SKM-1 treated with dmso at 0.1 percent for 144 hours (cell line): ENCODE results near the gene MED22.
"Not testable (repeated sequence)": the region's sequence is repeated elsewhere in the genome, so short reads cannot be mapped to it uniquely, and the experiment has no call there.

Experiments
- DNase-seq: peaks from one replicate; lab custom pipeline; 2025; ENCODE audit not compliant: unreplicated experiment; lab: John Stamatoyannopoulos, UW

MED22 gene

GRCh38 chr9:133307301-133307700, 40.6 kb downstream of the MED22 start:
- DNase-seq = no peak

- no peak for DNase-seq
These were observed 41.4 kb downstream of the MED22 start for GRCh38 chr9:133306242-133307204.

- no peak for DNase-seq
These were observed 42.2 kb downstream of the MED22 start for GRCh38 chr9:133305731-133306130.

- no peak for DNase-seq
These were observed 43.2 kb downstream of the MED22 start for GRCh38 chr9:133304477-133305377.

GRCh38 chr9:133304158-133304470, 43.8 kb downstream of the MED22 start:
- DNase-seq = no peak

- DNase-seq = no peak
These were observed 44.4 kb downstream of the MED22 start for GRCh38 chr9:133303266-133304157.

- DNase-seq = no peak
These were observed 46.4 kb downstream of the MED22 start for GRCh38 chr9:133301253-133302230.

GRCh38 chr9:133299996-133300395, 47.9 kb downstream of the MED22 start:
- DNase-seq = not testable (repeated sequence)

- no peak for DNase-seq
These were observed 53.7 kb downstream of the MED22 start for GRCh38 chr9:133294257-133294656.

GRCh38 chr9:133290751-133291302, 57.1 kb downstream of the MED22 start:
- no peak for DNase-seq
